Measurements from ENCODE around the gene VWA3B. TPM values are rescaled to one million over a fixed set of nuclear protein-coding genes. Genes with fewer than 3 reads are reported as not detected.
"Not testable (repeated sequence)": the region's sequence is repeated elsewhere in the genome, so short reads cannot be mapped to it uniquely, and the experiment has no call there.

The VWA3B gene
- total RNA-seq, 1 donor from 2014 or later = 0.52 TPM

DNA sequence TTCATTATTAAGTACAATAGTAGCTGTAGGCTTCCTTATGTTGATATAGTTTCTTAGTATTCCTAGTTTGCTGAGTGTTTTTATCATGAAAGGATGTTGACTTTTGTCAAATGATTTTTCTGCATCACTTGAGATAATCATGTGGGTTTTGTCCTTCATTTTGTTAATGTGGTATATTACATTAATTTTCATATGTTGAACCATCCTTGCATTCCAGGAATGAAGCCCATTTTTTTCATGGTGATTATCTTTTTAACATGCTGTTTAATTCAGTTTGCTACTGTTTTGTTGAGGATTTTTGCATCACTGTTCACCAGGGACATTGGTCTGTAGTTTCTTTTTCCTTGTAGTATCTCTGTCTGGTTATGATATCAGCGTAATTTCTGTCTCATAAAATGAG is 176.4 kb downstream of the VWA3B start:
- TF ChIP-seq, protein P1, sequence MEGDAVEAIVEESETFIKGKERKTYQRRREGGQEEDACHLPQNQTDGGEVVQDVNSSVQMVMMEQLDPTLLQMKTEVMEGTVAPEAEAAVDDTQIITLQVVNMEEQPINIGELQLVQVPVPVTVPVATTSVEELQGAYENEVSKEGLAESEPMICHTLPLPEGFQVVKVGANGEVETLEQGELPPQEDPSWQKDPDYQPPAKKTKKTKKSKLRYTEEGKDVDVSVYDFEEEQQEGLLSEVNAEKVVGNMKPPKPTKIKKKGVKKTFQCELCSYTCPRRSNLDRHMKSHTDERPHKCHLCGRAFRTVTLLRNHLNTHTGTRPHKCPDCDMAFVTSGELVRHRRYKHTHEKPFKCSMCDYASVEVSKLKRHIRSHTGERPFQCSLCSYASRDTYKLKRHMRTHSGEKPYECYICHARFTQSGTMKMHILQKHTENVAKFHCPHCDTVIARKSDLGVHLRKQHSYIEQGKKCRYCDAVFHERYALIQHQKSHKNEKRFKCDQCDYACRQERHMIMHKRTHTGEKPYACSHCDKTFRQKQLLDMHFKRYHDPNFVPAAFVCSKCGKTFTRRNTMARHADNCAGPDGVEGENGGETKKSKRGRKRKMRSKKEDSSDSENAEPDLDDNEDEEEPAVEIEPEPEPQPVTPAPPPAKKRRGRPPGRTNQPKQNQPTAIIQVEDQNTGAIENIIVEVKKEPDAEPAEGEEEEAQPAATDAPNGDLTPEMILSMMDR (IDR thresholded peaks at IDR 0.05; ENCODE audit: borderline replicate concordance) = no peak
- Histone ChIP-seq H3K4me3 (no peak overlapping the region), H3K4me1 (no peaks in the 10 kb centered on the region), H3K9me3 (replicated peaks) (peaks cover 39% of the 10 kb centered on the region), H3K27ac (replicated peaks) (no peak overlapping the region), H3K27me3 (ENCODE audit: low read depth) (no peaks in the 10 kb centered on the region), H3K36me3 (peaks cover 5% of the 10 kb centered on the region)
- DNase-seq = no peak
- intact Hi-C loops (cut with micrococcal nuclease) = no loop called here

DNA sequence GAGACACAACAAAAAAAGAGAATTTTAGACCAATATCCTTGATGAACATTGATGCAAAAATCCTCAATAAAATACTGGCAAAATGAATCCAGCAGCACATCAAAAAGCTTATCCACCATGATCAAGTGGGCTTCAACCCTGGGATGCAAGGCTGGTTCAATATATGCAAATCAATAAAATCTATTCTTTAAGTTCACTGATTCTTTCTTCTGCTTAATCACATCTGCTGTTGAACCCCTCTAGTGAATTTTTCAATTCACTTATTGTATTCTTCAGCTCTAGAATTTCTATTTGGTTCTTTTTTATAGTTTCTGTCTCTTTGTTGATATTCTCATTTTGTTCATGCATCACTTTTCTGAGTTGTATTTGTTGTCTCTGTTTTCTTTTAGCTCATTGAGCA is 181.3 kb downstream of the VWA3B start:
- H3K27ac ChIP-seq (replicated peaks); H3K27me3 ChIP-seq (ENCODE audit: low read depth); H3K4me3 ChIP-seq; intact Hi-C loops (cut with micrococcal nuclease); DNase-seq; H3K36me3 ChIP-seq; H3K4me1 ChIP-seq: not testable (repeated sequence)
- H3K9me3 ChIP-seq (replicated peaks) = peaks cover 35% of the 10 kb centered on the region

DNA sequence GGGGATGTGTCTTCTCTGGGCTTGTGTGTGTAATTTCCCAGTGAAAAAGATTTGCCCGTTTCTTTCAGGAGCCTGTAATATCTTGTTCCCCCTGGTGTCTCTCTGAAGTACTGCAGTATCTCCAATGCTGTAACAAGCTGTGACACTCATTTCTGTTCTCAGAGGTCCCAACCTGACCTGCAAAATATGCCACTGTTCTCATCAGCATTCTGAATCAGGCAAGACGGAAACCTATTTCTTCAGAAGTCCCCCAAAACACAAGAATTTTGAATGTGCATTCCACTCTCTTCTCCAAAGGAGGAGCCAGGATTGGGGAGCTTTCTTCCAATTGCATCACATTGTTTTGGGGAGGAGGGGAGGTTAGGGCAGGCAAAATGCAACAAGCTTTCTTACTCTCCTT is 182.3 kb downstream of the VWA3B start:
- TF ChIP-seq, protein P1 (IDR thresholded peaks at IDR 0.05; ENCODE audit: borderline replicate concordance) = peak; percentile 71
- no peaks in the 10 kb centered on the region for H3K36me3 ChIP-seq
- intact Hi-C loops (cut with micrococcal nuclease) = no loop called here
- H3K4me1 ChIP-seq = no peaks in the 10 kb centered on the region
- peaks cover 24% of the 10 kb centered on the region for H3K9me3 ChIP-seq (replicated peaks)
- no peak overlapping the region for H3K4me3 ChIP-seq
- H3K27me3 ChIP-seq (ENCODE audit: low read depth) = no peaks in the 10 kb centered on the region
- no peak for DNase-seq
- no peak overlapping the region for H3K27ac ChIP-seq (replicated peaks)

DNA sequence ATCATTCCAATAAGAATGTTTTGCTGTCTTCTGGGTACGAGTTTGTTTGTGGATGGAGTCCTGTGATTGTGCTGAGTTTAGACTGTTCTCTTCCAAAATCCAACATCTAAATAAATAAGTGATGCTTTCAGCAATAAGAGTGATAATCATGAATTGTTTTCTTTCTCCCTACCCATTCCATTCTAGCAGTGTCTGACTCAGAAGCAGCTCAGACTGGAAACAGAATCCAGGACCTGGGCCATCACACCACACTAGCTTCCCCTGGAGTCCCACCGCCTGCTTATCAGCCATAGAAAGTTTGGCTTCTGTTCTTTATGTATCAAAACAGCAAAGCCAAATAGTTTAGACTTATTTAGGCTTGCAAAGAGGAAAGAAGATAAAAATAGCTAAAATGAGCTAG is 182.9 kb downstream of the VWA3B start:
- no peaks in the 10 kb centered on the region for H3K27me3 ChIP-seq (ENCODE audit: low read depth)
- H3K4me1 ChIP-seq = no peaks in the 10 kb centered on the region
- no peak for DNase-seq
- H3K36me3 ChIP-seq = no peaks in the 10 kb centered on the region
- TF ChIP-seq, protein P1 (IDR thresholded peaks at IDR 0.05; ENCODE audit: borderline replicate concordance) = no peak
- no peak overlapping the region for H3K4me3 ChIP-seq
- intact Hi-C loops (cut with micrococcal nuclease) = no loop called here
- H3K27ac ChIP-seq (replicated peaks) = no peak overlapping the region
- peaks cover 19% of the 10 kb centered on the region for H3K9me3 ChIP-seq (replicated peaks)

DNA sequence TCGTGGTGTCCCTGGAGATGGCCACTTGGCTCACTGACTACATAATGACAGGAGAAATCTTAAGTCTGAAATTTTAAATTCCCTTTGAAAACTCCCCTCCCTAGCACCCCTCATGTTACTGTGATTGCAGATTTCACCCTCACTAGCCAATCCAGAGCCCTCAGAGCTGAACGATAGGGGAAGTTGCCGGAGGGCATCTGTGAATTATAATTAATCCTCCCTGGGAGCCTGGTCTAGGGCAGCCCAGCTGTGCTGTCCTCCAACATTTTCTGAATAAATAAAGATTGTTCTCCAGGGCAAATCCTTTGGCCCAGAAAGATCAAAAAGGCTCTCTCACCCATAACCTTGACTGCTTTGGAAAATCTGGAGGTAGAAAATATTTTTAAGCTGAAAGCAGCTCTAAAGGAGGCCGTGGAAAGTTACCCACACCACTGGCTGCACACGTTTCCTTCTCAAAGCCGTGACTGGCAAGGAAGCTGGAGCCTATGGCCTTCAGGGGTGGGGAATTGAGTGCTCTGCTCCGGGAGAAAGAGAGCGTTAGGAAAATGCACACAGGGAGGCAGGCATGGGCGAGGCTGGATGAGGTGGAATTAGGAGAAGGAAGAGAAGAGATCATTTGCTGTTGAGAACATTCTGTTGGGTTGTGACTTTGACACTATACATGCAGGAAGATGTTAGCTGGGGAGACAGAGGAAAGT is 190.3 kb downstream of the VWA3B start:
- no peak for DNase-seq
- H3K27ac ChIP-seq (replicated peaks) = no peak overlapping the region
- intact Hi-C loops (cut with micrococcal nuclease) = no loop called here
- no peaks in the 10 kb centered on the region for H3K4me1 ChIP-seq
- peaks cover 40% of the 10 kb centered on the region for H3K27me3 ChIP-seq (ENCODE audit: low read depth)
- H3K36me3 ChIP-seq = no peaks in the 10 kb centered on the region
- H3K4me3 ChIP-seq = no peak overlapping the region
- H3K9me3 ChIP-seq (replicated peaks) = peaks cover 6% of the 10 kb centered on the region
- TF ChIP-seq, protein P1 (IDR thresholded peaks at IDR 0.05; ENCODE audit: borderline replicate concordance) = no peak

DNA sequence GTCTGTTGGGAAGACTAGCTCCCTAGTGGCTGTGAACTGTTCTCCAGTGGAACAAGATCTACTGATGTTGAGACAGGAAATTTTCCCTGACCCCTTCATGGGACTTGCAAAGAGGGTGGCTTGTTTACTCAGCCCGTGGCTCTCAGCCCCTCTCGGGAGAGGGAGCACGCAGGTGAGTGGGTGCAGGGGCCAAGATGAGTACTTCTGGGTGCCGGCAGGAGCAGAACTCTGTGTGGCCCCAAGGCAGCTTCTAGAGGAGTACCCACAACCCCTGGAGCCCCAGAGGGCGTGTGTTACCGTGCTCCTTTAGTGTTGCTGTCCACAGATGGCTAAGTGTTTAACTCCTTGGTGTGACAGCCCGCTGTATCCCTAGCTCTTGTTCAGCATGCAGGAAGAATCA is 191.1 kb downstream of the VWA3B start:
- no peaks in the 10 kb centered on the region for H3K36me3 ChIP-seq
- peaks cover 46% of the 10 kb centered on the region for H3K27me3 ChIP-seq (ENCODE audit: low read depth)
- peaks cover 6% of the 10 kb centered on the region for H3K9me3 ChIP-seq (replicated peaks)
- intact Hi-C loops (cut with micrococcal nuclease) = no loop called here
- no peaks in the 10 kb centered on the region for H3K4me1 ChIP-seq
- H3K27ac ChIP-seq (replicated peaks) = no peak overlapping the region
- H3K4me3 ChIP-seq = no peak overlapping the region
- TF ChIP-seq, protein P1 (IDR thresholded peaks at IDR 0.05; ENCODE audit: borderline replicate concordance) = no peak
- DNase-seq = no peak
